Iris pigment epithelial cell (primary cell): ENCODE data around the gene PSD2.

ENCODE experiments used
- DNase-seq: peaks from one replicate; pipeline ENCODE4 v3.0.0-alpha.2; 2011; ENCODE audit warnings: low read depth

PSD2 gene

GRCh38 chr5:139856714-139857113 lies 61.1 kb downstream of the PSD2 start:
- DNase-seq, result no peak

- no peak for DNase-seq
These were observed 63.4 kb downstream of the PSD2 start for GRCh38 chr5:139859013-139859412.

- no peak for DNase-seq
These were observed 65.6 kb downstream of the PSD2 start for GRCh38 chr5:139861021-139861888.

- no peak for DNase-seq
These were observed 66.2 kb downstream of the PSD2 start for GRCh38 chr5:139861889-139862207.

GRCh38 chr5:139862313-139862712 lies 66.7 kb downstream of the PSD2 start:
- DNase-seq, result peak; percentile 14

- DNase-seq, result no peak
These were observed 67.2 kb downstream of the PSD2 start for GRCh38 chr5:139862803-139863202.

GRCh38 chr5:139863361-139863760 lies 67.8 kb downstream of the PSD2 start:
- no peak for DNase-seq

GRCh38 chr5:139863855-139864558 lies 68.4 kb downstream of the PSD2 start:
- peak; percentile 44 for DNase-seq

- DNase-seq, result no peak
These were observed 69.3 kb downstream of the PSD2 start for GRCh38 chr5:139864716-139865483.

GRCh38 chr5:139867109-139867508 lies 71.5 kb downstream of the PSD2 start:
- no peak for DNase-seq

GRCh38 chr5:139867581-139867980 lies 72.0 kb downstream of the PSD2 start:
- DNase-seq, result no peak

GRCh38 chr5:139869042-139869790 lies 73.6 kb downstream of the PSD2 start:
- DNase-seq, result no peak

GRCh38 chr5:139870677-139871076 lies 75.1 kb downstream of the PSD2 start:
- no peak for DNase-seq

- DNase-seq, result no peak
These were observed 76.0 kb downstream of the PSD2 start for GRCh38 chr5:139871614-139872013.

- no peak for DNase-seq
These were observed 76.6 kb downstream of the PSD2 start for GRCh38 chr5:139872052-139872766.

- no peak for DNase-seq
These were observed 77.5 kb downstream of the PSD2 start for GRCh38 chr5:139872851-139873794.

- no peak for DNase-seq
These were observed 80.3 kb downstream of the PSD2 start for GRCh38 chr5:139875957-139876356.

GRCh38 chr5:139877129-139877597 lies 81.6 kb downstream of the PSD2 start:
- no peak for DNase-seq

GRCh38 chr5:139878093-139878492 lies 82.5 kb downstream of the PSD2 start:
- DNase-seq, result no peak
